Parathyroid adenoma (tissue), 2 donors: Measurements from ENCODE around the gene FRMPD2.

ENCODE experiments used
- H2AFZ ChIP-seq: fragments of 300-600 bp; sonication (generic); one replicate; pipeline ENCODE4 v1.7.0; 2017; ENCODE audit warnings: antibody characterized with exemption, mild to moderate bottlenecking
- H3K27ac ChIP-seq: fragments of 300-600 bp; sonication (generic); one replicate; pipeline ENCODE4 v1.7.0; 2017
- H3K27me3 ChIP-seq: fragments of 300-600 bp; sonication (generic); one replicate; pipeline ENCODE4 v1.7.0; 2017; ENCODE audit warnings: low read length; ENCODE audit not compliant: control insufficient read depth, insufficient read depth
- H3K36me3 ChIP-seq: fragments of 300-600 bp; sonication (generic); one replicate; pipeline ENCODE4 v1.7.0; 2017; ENCODE audit warnings: low read length; ENCODE audit not compliant: control insufficient read depth, insufficient read depth
- H3K4me1 ChIP-seq: fragments of 300-600 bp; sonication (generic); one replicate; pipeline ENCODE4 v1.7.0; 2017; ENCODE audit warnings: control low read depth
- H3K4me2 ChIP-seq: fragments of 300-600 bp; sonication (generic); one replicate; pipeline ENCODE4 v1.7.0; 2017; ENCODE audit warnings: low read length
- H3K4me3 ChIP-seq: fragments of 300-600 bp; sonication (generic); one replicate; pipeline ENCODE4 v1.7.0; 2017; ENCODE audit warnings: low read depth, low read length
- H3K79me2 ChIP-seq: fragments of 300-600 bp; sonication (generic); one replicate; pipeline ENCODE4 v1.7.0; 2017; ENCODE audit warnings: control low read depth
- H3K9ac ChIP-seq: fragments of 300-600 bp; sonication (generic); one replicate; pipeline ENCODE4 v1.7.0; 2017; ENCODE audit warnings: mild to moderate bottlenecking
- H3K9me3 ChIP-seq: fragments of 300-600 bp; sonication (generic); one replicate; pipeline ENCODE4 v1.7.0; 2017; ENCODE audit warnings: low read length; ENCODE audit not compliant: control insufficient read depth
- CTCF ChIP-seq: fragments of 300-600 bp; sonication (generic); IDR thresholded peaks from one replicate; pipeline ENCODE4 v1.7.0; 2017; ENCODE audit warnings: antibody characterized with exemption, mild to moderate bottlenecking
- donor health status: primary hyperparathyroidism.

The FRMPD2 gene

GRCh38 chr10:48249763-48250351 lies 24.6 kb downstream of the FRMPD2 start:
- Histone ChIP-seq H3K4me2 (no peak overlapping the region), H3K4me3 (no peak overlapping the region), H3K4me1 (no peaks in the 10 kb centered on the region), H3K27ac (no peak overlapping the region), H3K36me3 (no peaks in the 10 kb centered on the region), H2AFZ (no peak overlapping the region), H3K79me2 (no peaks in the 10 kb centered on the region), H3K9me3 (no peaks in the 10 kb centered on the region), H3K9ac (no peak overlapping the region), H3K27me3 (no peaks in the 10 kb centered on the region)
- TF ChIP-seq CTCF = no peak

- no peaks in the 10 kb centered on the region for H3K9me3 ChIP-seq
- no peak for TF ChIP-seq CTCF
- H3K4me3 ChIP-seq = no peak overlapping the region
- no peak overlapping the region for H2AFZ ChIP-seq
- no peaks in the 10 kb centered on the region for H3K4me1 ChIP-seq
- H3K9ac ChIP-seq = no peak overlapping the region
- H3K36me3 ChIP-seq = no peaks in the 10 kb centered on the region
- no peaks in the 10 kb centered on the region for H3K79me2 ChIP-seq
- H3K27ac ChIP-seq = no peak overlapping the region
- no peak overlapping the region for H3K4me2 ChIP-seq
- H3K27me3 ChIP-seq = no peaks in the 10 kb centered on the region
Measured at GRCh38 chr10:48249004-48249762, 25.3 kb downstream of the FRMPD2 start.

GRCh38 chr10:48248462-48248861 lies 26.0 kb downstream of the FRMPD2 start:
- Histone ChIP-seq H3K36me3 (no peaks in the 10 kb centered on the region), H3K27me3 (no peaks in the 10 kb centered on the region), H2AFZ (no peak overlapping the region), H3K4me2 (no peak overlapping the region), H3K9ac (no peak overlapping the region), H3K4me3 (no peak overlapping the region), H3K27ac (no peak overlapping the region), H3K4me1 (no peaks in the 10 kb centered on the region), H3K79me2 (no peaks in the 10 kb centered on the region), H3K9me3 (no peaks in the 10 kb centered on the region)
- no peak for TF ChIP-seq CTCF

- H3K27me3 ChIP-seq = no peaks in the 10 kb centered on the region
- H2AFZ ChIP-seq = no peak overlapping the region
- no peak overlapping the region for H3K4me2 ChIP-seq
- no peaks in the 10 kb centered on the region for H3K9me3 ChIP-seq
- no peak overlapping the region for H3K4me3 ChIP-seq
- H3K4me1 ChIP-seq = no peaks in the 10 kb centered on the region
- H3K27ac ChIP-seq = no peak overlapping the region
- no peaks in the 10 kb centered on the region for H3K36me3 ChIP-seq
- TF ChIP-seq CTCF = no peak
- H3K79me2 ChIP-seq = no peaks in the 10 kb centered on the region
- H3K9ac ChIP-seq = no peak overlapping the region
Measured at GRCh38 chr10:48247680-48248079, 26.8 kb downstream of the FRMPD2 start.

GRCh38 chr10:48246501-48246900 lies 28.0 kb downstream of the FRMPD2 start:
- TF ChIP-seq CTCF = no peak
- H2AFZ ChIP-seq = no peak overlapping the region
- H3K9ac ChIP-seq = no peak overlapping the region
- no peak overlapping the region for H3K27ac ChIP-seq
- no peaks in the 10 kb centered on the region for H3K79me2 ChIP-seq
- H3K27me3 ChIP-seq = no peaks in the 10 kb centered on the region
- no peaks in the 10 kb centered on the region for H3K36me3 ChIP-seq
- no peaks in the 10 kb centered on the region for H3K4me1 ChIP-seq
- H3K4me2 ChIP-seq = no peak overlapping the region
- H3K9me3 ChIP-seq = no peaks in the 10 kb centered on the region
- H3K4me3 ChIP-seq = no peak overlapping the region
